Germinal center (tissue), 1 donor: ENCODE data around the gene TUBB1.
"Not testable (repeated sequence)": the region's sequence is repeated elsewhere in the genome, so short reads cannot be mapped to it uniquely, and the experiment has no call there.

Experiments used
- DNase-seq: peaks from one replicate; pipeline ENCODE4 v3.0.0; 2012; ENCODE audit warnings: mixed read lengths, low spot score

TUBB1 gene

GRCh38 chr20:59022754-59023153 lies 3.5 kb downstream of the TUBB1 start:
- DNase-seq, result no peak

DNA sequence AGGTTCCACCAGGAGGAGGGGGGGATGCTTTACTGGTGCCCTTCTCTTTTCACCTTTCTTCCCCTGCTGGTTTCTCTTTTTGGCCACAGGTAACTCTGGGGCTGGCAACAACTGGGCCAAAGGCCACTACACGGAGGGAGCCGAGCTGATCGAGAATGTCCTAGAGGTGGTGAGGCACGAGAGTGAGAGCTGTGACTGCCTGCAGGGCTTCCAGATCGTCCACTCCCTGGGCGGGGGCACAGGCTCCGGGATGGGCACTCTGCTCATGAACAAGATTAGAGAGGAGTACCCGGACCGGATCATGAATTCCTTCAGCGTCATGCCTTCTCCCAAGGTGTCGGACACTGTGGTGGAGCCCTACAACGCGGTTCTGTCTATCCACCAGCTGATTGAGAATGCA lies 4.4 kb downstream of the TUBB1 start:
- DNase-seq, result no peak

- DNase-seq, result no peak
Measured at GRCh38 chr20:59024111-59024530, 4.9 kb downstream of the TUBB1 start.

DNA sequence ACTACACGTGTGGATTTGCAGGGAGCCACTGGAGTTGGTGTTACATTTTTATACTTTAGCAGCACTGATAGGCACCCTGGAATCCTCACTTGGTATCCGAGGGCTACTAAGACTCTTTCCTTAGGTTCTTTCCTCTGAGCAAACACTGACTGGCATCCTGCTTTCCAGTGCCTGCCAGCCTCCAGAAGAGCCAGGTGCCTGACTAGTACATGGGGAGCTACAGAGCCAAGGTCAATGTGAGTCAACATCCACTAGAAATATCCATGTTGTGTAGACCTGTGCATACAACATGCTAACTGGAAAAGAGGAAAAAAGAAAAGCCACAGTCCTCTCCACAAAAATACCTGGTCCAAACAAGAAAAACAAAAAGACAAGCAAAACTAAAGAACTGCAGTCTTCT lies 5.9 kb downstream of the TUBB1 start:
- DNase-seq, result no peak

- no peak for DNase-seq
Measured at GRCh38 chr20:59025511-59025910, 6.3 kb downstream of the TUBB1 start.

GRCh38 chr20:59026904-59027740 lies 7.9 kb downstream of the TUBB1 start:
- DNase-seq, result no peak

DNA sequence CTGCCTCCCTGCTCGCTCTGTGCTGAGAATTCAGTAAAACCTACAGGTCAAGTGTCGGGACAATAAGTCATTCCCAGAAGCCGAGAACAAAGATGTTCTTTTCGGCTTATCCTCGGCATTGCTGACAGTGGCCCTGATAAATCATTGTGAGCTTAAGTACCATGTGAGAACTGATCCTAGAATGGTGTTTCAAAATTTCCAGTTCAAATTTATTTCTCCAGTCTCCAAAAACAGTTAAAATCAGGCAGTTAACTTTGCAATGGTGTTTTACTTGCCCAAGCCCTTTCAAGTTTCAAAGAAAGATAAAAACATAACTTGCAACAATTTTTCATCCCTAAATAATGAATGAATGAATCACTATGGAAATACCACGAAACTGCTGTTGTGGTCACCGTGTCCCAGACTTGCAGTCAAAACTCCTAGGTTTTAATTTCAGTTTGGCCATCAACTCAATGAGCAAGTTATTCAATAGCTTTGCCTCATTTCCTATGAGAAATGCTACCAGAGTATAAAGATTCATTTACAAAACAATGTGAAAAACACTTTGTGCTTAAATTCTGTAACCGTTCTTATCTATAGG lies 8.6 kb downstream of the TUBB1 start:
- no peak for DNase-seq

- no peak for DNase-seq
Measured at GRCh38 chr20:59028812-59029211, 9.6 kb downstream of the TUBB1 start.

DNA sequence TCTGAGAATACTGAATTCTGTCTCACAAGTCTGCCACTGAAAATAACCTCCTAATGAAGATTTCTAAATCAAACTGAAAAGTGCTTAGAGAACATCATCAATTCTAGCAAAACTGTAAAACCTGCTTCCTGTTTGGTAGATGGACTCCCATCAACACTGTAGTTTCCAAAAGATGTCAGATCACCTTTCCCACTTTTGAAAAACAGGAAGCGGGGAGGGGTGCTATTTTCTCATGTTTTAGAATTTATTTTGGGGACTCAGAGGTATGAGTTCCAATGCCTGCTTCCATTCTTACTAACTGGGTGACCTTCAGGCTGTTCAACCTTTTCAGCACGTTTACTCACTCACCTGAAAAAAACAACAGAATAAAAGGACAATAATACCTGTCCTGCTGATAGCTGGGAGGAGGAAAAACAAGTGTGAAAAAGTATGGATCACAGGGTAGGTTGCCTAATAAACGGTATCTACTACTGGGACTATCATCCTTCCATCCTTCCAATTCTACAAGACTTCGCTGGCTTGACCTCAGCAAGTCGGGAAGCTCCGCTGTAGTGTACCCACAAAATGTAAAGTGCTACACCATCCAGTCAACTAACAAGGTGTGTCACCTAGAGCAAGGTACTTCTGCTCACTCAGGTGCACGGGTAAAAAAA lies 11.8 kb downstream of the TUBB1 start:
- no peak for DNase-seq

DNA sequence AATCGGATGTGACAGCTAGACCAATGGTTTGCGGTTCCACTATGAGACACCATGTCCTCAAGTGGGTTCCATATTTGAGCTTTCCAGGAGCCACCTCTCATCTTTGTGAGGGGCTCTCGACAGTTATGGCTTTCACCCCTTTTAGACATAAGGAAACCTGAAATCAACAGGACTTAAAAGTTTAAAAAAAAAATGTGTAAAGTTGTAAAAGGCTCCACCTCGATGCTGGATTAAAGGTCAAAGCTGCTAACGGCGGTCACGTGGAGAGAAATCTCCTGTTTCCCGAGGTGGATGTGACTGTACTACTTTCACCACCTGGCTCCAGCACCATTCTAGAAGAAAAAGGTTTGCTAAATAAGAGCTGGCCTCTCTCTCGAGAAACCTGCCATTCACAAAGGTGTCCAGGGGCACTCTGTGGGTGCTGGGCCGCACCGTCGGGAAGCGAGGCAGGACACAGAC lies 12.4 kb downstream of the TUBB1 start:
- no peak for DNase-seq

- peak; percentile 99 for DNase-seq
Measured at GRCh38 chr20:59032023-59032712, 12.9 kb downstream of the TUBB1 start, which contains the start of gene ATP5F1E. ATP5F1E (minus strand) TSS chr20:59032335; CDS start chr20:59032251, 84 bp downstream.

DNA sequence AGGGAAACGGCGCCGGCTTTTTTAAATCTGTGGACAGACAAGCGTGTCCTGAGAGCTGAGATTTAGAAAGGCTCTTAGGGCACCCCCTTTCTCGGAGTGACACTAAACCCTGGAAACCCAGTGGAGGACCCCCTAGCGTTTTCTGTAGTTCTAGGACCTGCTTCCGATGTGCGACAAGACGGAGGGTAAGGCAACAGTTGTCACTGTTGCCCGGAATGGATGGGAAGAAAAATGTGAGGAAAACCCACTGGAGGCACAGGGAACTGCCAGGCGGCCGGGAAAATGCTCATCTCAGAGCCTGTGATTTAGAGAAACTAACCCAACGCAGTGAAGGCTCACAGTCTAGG lies 13.5 kb downstream of the TUBB1 start:
- no peak for DNase-seq

GRCh38 chr20:59033093-59033492 lies 13.9 kb downstream of the TUBB1 start:
- DNase-seq, result no peak

DNA sequence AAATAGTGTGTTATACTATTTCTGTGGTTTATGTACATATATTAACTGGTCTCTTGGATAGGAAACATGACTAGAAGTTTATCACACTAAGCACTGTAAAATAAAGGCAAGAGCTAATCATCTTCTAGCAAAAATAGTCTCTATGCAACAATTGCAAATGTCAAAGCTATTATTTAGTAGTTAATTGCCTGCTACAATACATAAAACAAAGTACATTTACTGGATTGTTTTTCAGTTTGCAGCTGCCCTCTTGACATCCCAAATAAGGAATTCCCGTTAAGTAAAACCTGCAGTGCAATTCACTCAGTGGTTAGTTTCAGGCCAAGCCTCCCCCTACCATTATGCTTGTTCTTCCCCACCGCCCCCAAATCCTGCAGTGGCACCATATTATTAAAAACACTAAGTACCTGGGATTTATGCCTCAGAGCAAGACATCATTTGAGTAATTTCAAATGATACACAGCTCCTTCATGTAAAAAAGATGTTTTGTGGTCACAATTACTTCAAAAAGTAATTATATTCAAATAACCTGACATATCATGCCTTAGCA lies 14.5 kb downstream of the TUBB1 start:
- no peak for DNase-seq

GRCh38 chr20:59035381-59035780 lies 16.2 kb downstream of the TUBB1 start:
- DNase-seq, result no peak

GRCh38 chr20:59037386-59037785 lies 18.2 kb downstream of the TUBB1 start:
- DNase-seq, result no peak

- no peak for DNase-seq
Measured at GRCh38 chr20:59039233-59039632, 20.0 kb downstream of the TUBB1 start.

DNA sequence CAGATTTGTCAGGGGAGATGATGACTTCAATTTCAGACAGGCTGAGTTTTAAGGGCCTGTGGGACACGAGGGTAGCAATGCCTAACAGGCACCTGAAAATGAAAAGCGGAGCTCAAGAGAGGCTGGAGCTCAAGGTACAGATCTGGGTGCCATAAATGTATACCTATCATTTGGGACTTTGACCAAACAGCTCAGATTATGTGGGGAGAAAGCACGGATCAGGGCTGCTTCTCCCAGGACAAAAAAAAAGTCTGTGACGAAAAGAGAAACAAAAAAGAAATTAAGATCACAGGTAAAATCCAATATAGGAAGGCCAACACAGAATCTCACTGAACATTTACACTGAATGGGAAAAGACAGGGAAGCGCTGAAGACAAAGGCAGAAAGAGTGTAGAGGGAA lies 21.4 kb downstream of the TUBB1 start:
- no peak for DNase-seq

- DNase-seq, result not testable (repeated sequence)
Measured at GRCh38 chr20:59041487-59041886, 22.3 kb downstream of the TUBB1 start.

DNA sequence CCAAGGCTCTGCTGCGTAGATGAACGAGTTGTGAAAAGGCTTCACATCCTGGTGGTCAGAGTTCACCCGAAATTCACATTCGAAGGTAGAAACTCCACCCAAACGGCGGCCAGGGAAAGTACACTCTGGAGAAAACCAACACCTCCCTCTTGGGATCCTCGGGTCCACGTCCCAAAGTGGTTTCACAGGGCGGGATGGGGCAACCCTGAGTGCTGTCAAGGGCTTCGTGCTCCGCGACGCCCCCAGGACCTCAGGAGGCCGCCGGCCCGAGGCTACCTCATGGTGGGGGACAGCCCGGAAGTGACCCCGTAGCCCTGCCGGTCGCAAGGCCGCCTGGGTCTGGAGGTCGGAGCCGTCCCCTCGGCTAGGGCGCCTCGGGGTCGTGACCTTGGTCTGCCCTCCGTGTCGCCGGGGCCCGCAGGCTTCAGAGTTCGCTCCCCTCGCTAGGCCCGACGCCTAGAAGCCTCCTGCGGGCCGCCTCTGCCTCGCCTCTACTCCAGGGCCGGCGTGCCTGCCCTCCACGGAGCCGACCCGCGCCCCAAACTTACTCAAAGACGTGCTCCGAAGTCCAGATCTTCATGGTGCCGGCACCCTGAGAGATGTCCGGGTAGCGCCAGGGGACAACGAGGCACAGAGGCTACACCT lies 23.0 kb downstream of the TUBB1 start, which contains the start of gene PRELID3B:
Gene PRELID3B, minus strand, starts transcription at position 636 of the 645 bp plus-strand sequence. Its CDS starts 56 bp downstream, at position 580.
- peak; percentile 32 for DNase-seq
